Thoracic aorta (tissue), 2 donors: ENCODE results near the gene SPIN4. TPM values are rescaled to one million over a fixed set of nuclear protein-coding genes. Genes with fewer than 3 reads are reported as not detected.
A peak's percentile ranks its signal among the peaks of the same experiment; 100 is the strongest.
"Not testable (repeated sequence)": the region's sequence is repeated elsewhere in the genome, so short reads cannot be mapped to it uniquely, and the experiment has no call there.

Source experiments
- ATAC-seq: fragments of 150-250 bp; one replicate; pipeline ENCODE4 v1.8.0; 2017; ENCODE audit warnings: low read depth; ENCODE audit not compliant: insufficient number of reproducible peaks, low FRiP score
- DNase-seq: peaks from one replicate; pipeline ENCODE4 v3.0.0-alpha.2; 2020; ENCODE audit warnings: low spot score
- H3K27ac ChIP-seq, 2 donors: fragments of 200-600 bp; sonication (generic); 1 replicate in 1 of 2; 2 replicates in 1 of 2; pipeline ENCODE4 v1.5.1; 2016; ENCODE audit warnings: mild to moderate bottlenecking in 2 of 2, moderate library complexity in 2 of 2
- H3K27me3 ChIP-seq: fragments of 200-600 bp; sonication (generic); replicated peaks from 2 replicates; pipeline ENCODE4 v1.6.0; 2016; ENCODE audit warnings: mild to moderate bottlenecking; ENCODE audit not compliant: insufficient read depth
- H3K36me3 ChIP-seq: fragments of 200-600 bp; sonication (generic); one replicate; pipeline ENCODE4 v1.5.1; 2016
- H3K4me1 ChIP-seq, 2 donors: fragments of 200-600 bp; sonication (generic); 1 replicate in 1 of 2; 2 replicates in 1 of 2; pipeline versions ENCODE4 v1.5.1 to v1.6.0; 2016; ENCODE audit warnings: low read depth in 2 of 2, mild to moderate bottlenecking in 1 of 2; ENCODE audit not compliant: control insufficient read depth in 1 of 2
- H3K4me3 ChIP-seq: fragments of 200-600 bp; sonication (generic); 2 replicates; pipeline ENCODE4 v1.5.1; 2016; ENCODE audit warnings: mild to moderate bottlenecking
- H3K9me3 ChIP-seq: fragments of 200-600 bp; sonication (generic); 2 replicates; pipeline ENCODE4 v1.5.1; 2016
- total RNA-seq, 2 donors: library from RNA; depleted of rRNA; stranded (reverse); fragments of >200 nt; gene quantifications; one replicate each; pipeline versions ENCODE4 v1.1.0 to v1.2.3, GENCODE V29; 2016
- TF ChIP-seq, protein P1 (sequence below): fragments of 200-600 bp; sonication (generic); IDR thresholded peaks from one replicate; pipeline ENCODE4 v1.5.1; 2019; ENCODE audit warnings: antibody characterized with exemption

The SPIN4 gene
- total RNA-seq = 10 to 100 TPM in 1 of 2 donors, 1 to 10 TPM in 1; 7.9 to 12.6 TPM

DNA sequence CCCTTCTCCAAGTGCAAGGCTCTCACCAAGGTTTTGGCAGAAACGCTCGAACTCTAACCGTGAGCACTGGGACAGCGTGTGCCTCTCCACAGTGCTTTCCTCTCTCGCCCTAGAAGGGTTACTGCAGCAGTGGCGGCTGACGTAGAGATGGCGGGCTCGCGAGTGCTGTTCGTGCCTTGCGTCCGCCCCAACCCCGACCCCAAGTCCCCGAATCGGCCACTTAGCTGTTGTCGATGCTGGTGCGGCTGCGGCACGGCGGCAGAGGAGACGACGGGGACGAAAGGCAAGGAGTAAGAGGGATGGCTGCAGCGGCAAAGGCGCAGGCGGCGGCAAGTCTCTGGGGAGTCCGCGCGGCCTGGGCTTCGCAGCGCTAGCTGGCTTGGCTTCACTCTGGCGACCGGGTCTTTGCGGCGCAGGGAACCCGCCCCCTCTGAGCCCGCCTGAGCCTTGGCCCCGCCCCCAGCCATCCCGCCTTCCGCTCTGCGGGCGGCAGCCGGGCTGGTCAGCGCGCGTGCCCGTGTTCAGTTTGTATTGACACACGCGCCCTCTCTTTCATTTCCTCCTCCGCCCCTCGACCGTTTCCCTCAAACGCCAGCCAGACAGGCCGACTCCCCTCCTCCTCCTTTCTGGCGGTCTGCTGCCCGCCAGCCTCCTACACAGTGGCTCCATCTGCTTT lies at the start of gene SPIN4:
Gene SPIN4 (minus strand): TSS at position 392 of the 676 bp plus-strand sequence. CDS start 513 bp downstream, outside the sequence.
- H3K4me3 ChIP-seq = peak within 1 kb of the TSS; percentile 86
- ATAC-seq = peak; percentile 88

DNA sequence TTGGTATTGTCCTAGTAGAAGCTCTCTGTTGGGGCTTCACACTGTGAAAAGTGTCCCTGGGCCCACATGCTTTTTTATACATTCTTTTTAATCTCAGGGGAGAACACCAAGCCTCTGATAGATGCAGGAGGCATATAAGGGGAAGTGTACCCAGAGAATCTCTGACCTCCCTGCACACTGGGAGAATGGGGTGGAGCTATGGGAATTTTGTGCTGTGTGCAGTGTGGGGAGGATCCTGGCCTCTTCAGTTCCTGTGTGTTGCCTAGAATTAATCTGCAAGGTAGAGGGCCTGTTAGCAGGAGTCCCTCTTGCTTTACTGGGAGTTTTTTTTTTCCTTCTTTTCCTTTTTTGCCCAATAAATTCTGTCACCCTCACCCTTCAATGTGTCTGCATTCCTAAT lies 49.2 kb upstream of the SPIN4 start:
- TF ChIP-seq, protein P1, sequence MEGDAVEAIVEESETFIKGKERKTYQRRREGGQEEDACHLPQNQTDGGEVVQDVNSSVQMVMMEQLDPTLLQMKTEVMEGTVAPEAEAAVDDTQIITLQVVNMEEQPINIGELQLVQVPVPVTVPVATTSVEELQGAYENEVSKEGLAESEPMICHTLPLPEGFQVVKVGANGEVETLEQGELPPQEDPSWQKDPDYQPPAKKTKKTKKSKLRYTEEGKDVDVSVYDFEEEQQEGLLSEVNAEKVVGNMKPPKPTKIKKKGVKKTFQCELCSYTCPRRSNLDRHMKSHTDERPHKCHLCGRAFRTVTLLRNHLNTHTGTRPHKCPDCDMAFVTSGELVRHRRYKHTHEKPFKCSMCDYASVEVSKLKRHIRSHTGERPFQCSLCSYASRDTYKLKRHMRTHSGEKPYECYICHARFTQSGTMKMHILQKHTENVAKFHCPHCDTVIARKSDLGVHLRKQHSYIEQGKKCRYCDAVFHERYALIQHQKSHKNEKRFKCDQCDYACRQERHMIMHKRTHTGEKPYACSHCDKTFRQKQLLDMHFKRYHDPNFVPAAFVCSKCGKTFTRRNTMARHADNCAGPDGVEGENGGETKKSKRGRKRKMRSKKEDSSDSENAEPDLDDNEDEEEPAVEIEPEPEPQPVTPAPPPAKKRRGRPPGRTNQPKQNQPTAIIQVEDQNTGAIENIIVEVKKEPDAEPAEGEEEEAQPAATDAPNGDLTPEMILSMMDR = no peak
- Histone ChIP-seq H3K4me3 (no peak overlapping the region), H3K36me3 (no peaks in the 10 kb centered on the region), H3K4me1 (no peaks in the 10 kb centered on the region), H3K9me3 (no peaks in the 10 kb centered on the region), H3K27me3 (no peaks in the 10 kb centered on the region), H3K27ac (no peak overlapping the region)
- ATAC-seq (no peak), DNase-seq (no peak)

More for the DNA sequence above, at the start of gene SPIN4:
- Histone ChIP-seq H3K4me1 (no peaks in the 10 kb centered on the region), H3K9me3 (no peaks in the 10 kb centered on the region), H3K27ac (peak within 1 kb of the TSS; percentile 63 to 76), H3K36me3 (no peaks in the 10 kb centered on the region), H3K27me3 (no peaks in the 10 kb centered on the region)
- peak; percentile 25 for DNase-seq
- TF ChIP-seq, protein P1 = no peak

DNA sequence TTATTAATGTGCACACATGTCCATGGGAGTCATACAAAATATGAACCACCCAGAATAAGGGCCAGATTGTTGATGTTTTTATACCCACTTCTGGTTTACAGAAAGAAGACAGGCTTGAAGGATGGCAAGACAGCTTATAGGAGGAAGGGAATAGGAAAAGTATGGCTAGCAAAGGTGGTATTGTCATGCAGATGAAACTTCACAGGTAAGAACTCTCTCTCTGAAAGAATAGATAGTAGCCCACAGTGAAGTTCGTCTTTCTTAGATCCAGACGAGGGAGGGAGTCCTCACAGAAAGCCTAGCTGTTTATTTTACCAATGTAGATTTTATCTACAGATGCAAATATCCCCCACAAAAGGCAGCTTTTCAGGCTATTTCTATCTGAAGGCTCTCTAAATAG lies 43.7 kb upstream of the SPIN4 start:
- Histone ChIP-seq H3K36me3 (no peaks in the 10 kb centered on the region), H3K9me3 (no peaks in the 10 kb centered on the region), H3K27me3 (no peaks in the 10 kb centered on the region), H3K4me1 (no peaks in the 10 kb centered on the region), H3K4me3 (no peak overlapping the region), H3K27ac (no peak overlapping the region)
- TF ChIP-seq, protein P1 = no peak
- ATAC-seq (no peak), DNase-seq (no peak)

DNA sequence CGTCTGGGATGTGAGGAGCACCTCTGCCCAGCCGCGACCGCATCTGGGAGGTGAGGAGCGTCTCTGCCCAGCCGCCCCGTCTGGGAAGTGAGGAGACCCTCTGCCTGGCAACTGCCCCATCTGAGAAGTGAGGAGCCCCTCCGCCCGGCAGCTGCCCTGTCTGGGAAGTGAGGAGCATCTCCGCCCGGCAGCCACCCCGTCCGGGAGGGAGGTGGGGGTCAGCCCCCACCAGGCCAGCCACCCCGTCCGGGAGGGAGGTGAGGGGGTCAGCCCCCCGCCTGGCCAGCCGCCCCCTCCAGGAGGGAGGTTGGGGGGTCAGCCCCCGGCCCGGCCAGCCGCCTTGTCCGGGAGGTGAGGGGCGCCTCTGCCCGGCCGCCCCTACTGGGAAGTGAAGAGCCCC lies 42.0 kb upstream of the SPIN4 start:
- H3K27me3 ChIP-seq, H3K4me1 ChIP-seq, H3K4me3 ChIP-seq, H3K36me3 ChIP-seq, H3K9me3 ChIP-seq, DNase-seq, ATAC-seq, H3K27ac ChIP-seq: not testable (repeated sequence)

DNA sequence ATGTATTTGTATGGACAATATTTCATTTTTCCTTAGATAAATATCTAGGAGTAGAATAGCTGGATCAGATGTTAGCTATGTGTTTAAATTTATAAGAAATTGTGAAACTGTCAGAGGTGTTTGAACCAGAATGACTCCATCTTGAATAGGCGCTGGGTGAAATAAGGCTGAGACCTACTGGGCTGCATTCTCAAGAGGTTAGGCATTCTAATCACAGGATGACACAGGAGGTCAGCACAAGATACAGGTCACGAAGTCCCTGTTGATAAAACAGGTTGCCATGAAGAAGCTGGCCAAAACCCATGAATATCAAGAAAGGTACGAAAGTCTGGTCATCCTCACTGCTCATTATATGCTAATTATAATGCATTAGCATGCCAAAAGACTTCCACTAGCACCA lies 36.3 kb upstream of the SPIN4 start:
- H3K27me3 ChIP-seq = no peaks in the 10 kb centered on the region
- ATAC-seq (no peak), DNase-seq (no peak)
- TF ChIP-seq, protein P1 = no peak
- no peak overlapping the region for H3K4me3 ChIP-seq
- H3K4me1 ChIP-seq = no peaks in the 10 kb centered on the region
- no peak overlapping the region for H3K27ac ChIP-seq
- H3K36me3 ChIP-seq = no peaks in the 10 kb centered on the region
- no peaks in the 10 kb centered on the region for H3K9me3 ChIP-seq

DNA sequence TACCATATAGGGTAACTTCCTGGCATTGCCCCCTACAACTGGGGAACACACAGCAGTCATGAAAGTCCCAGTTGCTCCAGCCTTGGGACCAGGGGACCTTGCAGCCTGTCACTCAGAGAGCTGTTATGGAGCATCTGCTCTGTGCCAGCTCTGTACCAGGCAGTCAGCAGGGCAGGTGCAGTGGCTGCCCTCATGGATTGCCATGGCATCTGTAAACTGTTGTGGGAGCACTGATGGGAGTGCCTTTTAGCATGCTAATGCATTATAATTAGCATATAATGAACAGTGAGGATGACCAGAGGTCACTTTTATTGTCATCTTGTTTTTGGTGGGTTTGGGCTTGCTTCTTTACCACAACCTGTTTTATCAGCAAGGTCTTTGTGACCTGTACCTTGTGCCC lies 33.1 kb upstream of the SPIN4 start:
- H3K27ac ChIP-seq, ATAC-seq, H3K27me3 ChIP-seq, H3K4me1 ChIP-seq, H3K9me3 ChIP-seq, H3K36me3 ChIP-seq, DNase-seq, H3K4me3 ChIP-seq: not testable (repeated sequence)

DNA sequence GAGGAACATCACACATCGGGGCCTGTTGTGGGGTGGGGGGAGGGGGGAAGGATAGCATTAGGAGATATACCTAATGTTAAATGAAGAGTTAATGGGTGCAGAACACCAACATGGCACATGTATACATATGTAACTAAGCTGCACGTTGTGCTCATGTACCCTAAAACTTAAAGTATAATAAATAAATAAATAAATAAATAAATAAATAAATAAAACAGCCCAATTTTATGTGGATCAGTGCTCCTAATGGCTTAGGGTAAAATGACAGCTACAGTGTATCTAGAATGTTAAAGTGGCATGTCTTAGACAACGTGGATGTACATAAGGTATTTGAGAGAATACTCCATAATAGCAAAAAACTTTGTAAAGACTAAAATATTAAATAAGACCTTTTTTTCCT lies 21.9 kb upstream of the SPIN4 start:
- DNase-seq, H3K4me3 ChIP-seq, ATAC-seq, H3K4me1 ChIP-seq, H3K27ac ChIP-seq, H3K27me3 ChIP-seq, H3K36me3 ChIP-seq, H3K9me3 ChIP-seq: not testable (repeated sequence)

DNA sequence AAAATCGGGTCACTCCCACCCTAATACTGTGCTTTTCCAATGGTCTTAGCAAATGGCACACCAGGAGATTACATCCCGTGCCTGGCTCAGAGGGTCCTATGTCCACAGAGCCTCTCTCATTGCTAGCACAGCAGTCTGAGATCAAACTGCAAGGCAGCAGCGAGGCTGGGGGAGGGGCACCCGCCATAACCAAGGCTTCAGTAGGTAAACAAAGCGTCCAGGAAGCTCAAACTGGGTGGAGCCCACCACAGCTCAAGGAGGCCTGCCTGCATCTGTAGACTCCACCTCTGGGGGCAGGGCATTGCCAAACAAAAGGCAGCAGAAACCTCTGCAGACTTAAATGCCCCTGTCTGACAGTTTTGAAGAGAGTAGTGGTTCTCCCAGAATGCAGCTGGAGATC lies 16.6 kb upstream of the SPIN4 start:
- not testable (repeated sequence) for H3K27me3 ChIP-seq, DNase-seq, H3K36me3 ChIP-seq

More for the DNA sequence above, 16.6 kb upstream of the SPIN4 start:
- not testable (repeated sequence) for ATAC-seq, H3K4me1 ChIP-seq, H3K27ac ChIP-seq, H3K4me3 ChIP-seq, H3K9me3 ChIP-seq
